Liver (tissue), 9 donors: ENCODE data around the gene BIRC3. TPM values are rescaled to one million over a fixed set of nuclear protein-coding genes. Genes with fewer than 3 reads are reported as not detected.
"Not testable (repeated sequence)": the region's sequence is repeated elsewhere in the genome, so short reads cannot be mapped to it uniquely, and the experiment has no call there.

Source experiments
- DNase-seq: peaks from one replicate; pipeline ENCODE4 v3.0.0-alpha.2; 2017; ENCODE audit warnings: low spot score
- H3K27ac ChIP-seq, 2 donors: one replicate each; pipeline ENCODE4 v1.7.0; 2013; ENCODE audit warnings: inconsistent platforms in 2 of 2, low read length in 2 of 2, control low read depth in 1 of 2, low read depth in 1 of 2, mild to moderate bottlenecking in 1 of 2
- H3K27me3 ChIP-seq, 4 donors: one replicate each; pipeline versions ENCODE4 v1.6.1 to v1.7.0; 2013; ENCODE audit warnings: low read length in 3 of 4, inconsistent platforms in 1 of 4, mild to moderate bottlenecking in 1 of 4, moderate library complexity in 1 of 4; ENCODE audit not compliant: control insufficient read depth in 4 of 4, insufficient read depth in 4 of 4
- H3K36me3 ChIP-seq, 4 donors: one replicate each; pipeline versions ENCODE4 v1.6.1 to v1.7.0; 2013; ENCODE audit warnings: low read length in 3 of 4, mild to moderate bottlenecking in 3 of 4, low read depth in 1 of 4, moderate library complexity in 1 of 4; ENCODE audit not compliant: control insufficient read depth in 4 of 4, insufficient read depth in 3 of 4
- H3K4me1 ChIP-seq, 4 donors: one replicate each; pipeline versions ENCODE4 v1.6.1 to v1.7.0; 2013; ENCODE audit warnings: low read length in 3 of 4, mild to moderate bottlenecking in 3 of 4, moderate library complexity in 1 of 4; ENCODE audit not compliant: control insufficient read depth in 4 of 4, insufficient read depth in 4 of 4
- H3K4me3 ChIP-seq, 3 donors: one replicate each; pipeline versions ENCODE4 v1.6.1 to v1.7.0; 2013; ENCODE audit warnings: low read length in 3 of 3, control low read depth in 1 of 3, low read depth in 1 of 3, mild to moderate bottlenecking in 1 of 3
- H3K9ac ChIP-seq, 2 donors: one replicate each; pipeline ENCODE4 v1.7.0; 2013; ENCODE audit warnings: low read length in 2 of 2, mild to moderate bottlenecking in 2 of 2, moderate library complexity in 2 of 2, control low read depth in 1 of 2, low read depth in 1 of 2
- H3K9me3 ChIP-seq, 4 donors: one replicate each; pipeline versions ENCODE4 v1.6.1 to v1.7.0; 2013; ENCODE audit warnings: low read length in 3 of 4; ENCODE audit not compliant: control insufficient read depth in 4 of 4
- EGR1 ChIP-seq, 2 donors: IDR thresholded peaks; 2 replicates each; pipeline ENCODE4 v1.6.1; 2016 to 2018; ENCODE audit warnings: antibody characterized with exemption in 2 of 2, low read depth in 2 of 2
- HNF4G ChIP-seq: IDR thresholded peaks from 2 replicates; pipeline ENCODE4 v1.6.1; 2016; ENCODE audit warnings: antibody characterized with exemption
- NR2F2 ChIP-seq: IDR thresholded peaks from 2 replicates; pipeline ENCODE4 v1.6.1; 2016; ENCODE audit warnings: antibody characterized with exemption
- RAD21 ChIP-seq, 2 donors: IDR thresholded peaks; 2 replicates each; pipeline ENCODE4 v1.6.1; 2016; ENCODE audit warnings: antibody characterized with exemption in 2 of 2, mild to moderate bottlenecking in 2 of 2
- SP1 ChIP-seq: IDR thresholded peaks from 2 replicates; pipeline ENCODE4 v1.6.1; 2018; ENCODE audit warnings: antibody characterized with exemption, mild to moderate bottlenecking
- TAF1 ChIP-seq: conservative IDR thresholded peaks from 2 replicates; pipeline ENCODE4 v1.6.1; 2016; ENCODE audit warnings: antibody characterized with exemption, mild to moderate bottlenecking
- WGBS: extraction: QIAGEN DNeasy Blood & Tissue Kit; methylation state at CpG from one replicate; pipeline ENCODE4 v1.1.7; 2013; 5-methylcytosine and 5-hydroxymethylcytosine counted together
- polyA plus RNA-seq, 2 donors: library from polyadenylated mRNA; stranded (reverse) in 1 of 2; unstranded in 1 of 2; fragments of 200-250 nt in 1 of 2; fragments of >200 nt in 1 of 2; fragmentation: Nextera tagmentation in 1 of 2; extraction: Ambion mirVana in 1 of 2; gene quantifications; one replicate each; pipeline versions ENCODE4 v1.2.1 to v1.2.3, GENCODE V29; 2013 to 2015
- total RNA-seq, 2 donors: library from RNA; depleted of rRNA; stranded (reverse); fragments of >200 nt; gene quantifications; one replicate each; pipeline ENCODE4 v1.2.3, GENCODE V29; 2014
- TF ChIP-seq, protein P1 (sequence below): IDR thresholded peaks from 2 replicates; pipeline ENCODE4 v1.6.1; 2016; ENCODE audit warnings: antibody characterized with exemption
- TF ChIP-seq, protein P2 (sequence below): fragments of 150-350 bp; IDR thresholded peaks from 2 replicates; pipeline ENCODE4 v1.5.1; 2017; ENCODE audit warnings: improper control_type of control experiment, low read depth, low read length; ENCODE audit not compliant: missing input control
- donor health status: healthy.
- donor health status: healthy.
- donor health status: healthy.
- donor health status: healthy.
- donor health status: healthy.

BIRC3 gene
- total and polyA plus RNA-seq, 4 donors: 1.4 to 8.1 (median 2.9) TPM

DNA sequence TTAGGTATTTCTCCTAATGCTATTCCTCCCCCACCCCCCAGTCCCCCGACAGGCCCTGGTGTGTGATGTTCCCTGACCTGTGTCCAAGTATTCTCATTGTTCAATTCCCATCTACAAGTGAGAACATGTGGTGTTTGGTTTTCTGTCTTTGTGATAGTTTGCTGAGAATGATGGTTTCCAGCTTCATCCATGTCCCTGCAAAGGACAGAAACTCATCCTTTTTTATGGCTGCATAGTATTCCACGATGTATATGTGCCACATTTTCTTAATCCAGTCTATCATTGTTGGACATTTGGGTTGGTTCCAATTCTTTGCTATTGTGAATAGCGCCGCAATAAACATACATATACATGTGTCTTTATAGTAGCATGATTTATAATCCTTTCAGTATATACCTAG lies 20.5 kb upstream of the BIRC3 start:
- not testable (repeated sequence) for H3K9ac ChIP-seq, H3K4me1 ChIP-seq, H3K27ac ChIP-seq, H3K4me3 ChIP-seq, DNase-seq, H3K36me3 ChIP-seq, H3K9me3 ChIP-seq, H3K27me3 ChIP-seq
- WGBS: 93% methylated on average over 4 of the region's 4 CpGs

- H3K27me3 ChIP-seq, H3K9me3 ChIP-seq, H3K4me3 ChIP-seq, H3K36me3 ChIP-seq, DNase-seq, H3K9ac ChIP-seq, H3K4me1 ChIP-seq, H3K27ac ChIP-seq: not testable (repeated sequence)
- 66% methylated on average over 2 of the region's 2 CpGs for WGBS
Observed at GRCh38 chr11:102300837-102301236, 16.4 kb upstream of the BIRC3 start.

DNA sequence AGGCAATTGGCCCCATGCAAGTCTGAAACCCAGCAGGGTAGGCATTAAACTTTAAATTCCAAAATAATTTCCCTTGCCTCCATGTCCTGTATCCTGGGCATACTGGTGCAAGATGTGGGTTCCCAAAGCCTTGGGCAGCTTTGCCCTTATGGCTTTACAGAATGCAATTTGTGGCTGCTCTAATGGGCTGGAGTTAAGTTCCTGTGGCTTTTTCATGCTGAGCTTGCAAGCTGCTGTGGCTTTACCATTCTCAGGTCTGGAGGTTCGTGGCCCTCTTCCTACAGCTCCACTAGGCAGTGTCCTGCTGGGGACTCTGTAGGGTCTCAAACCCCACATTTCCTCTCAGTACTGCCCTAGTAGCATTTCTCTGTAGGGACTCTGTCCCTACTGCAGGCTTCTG lies 15.0 kb upstream of the BIRC3 start:
- H3K36me3 ChIP-seq: no peaks in the 10 kb centered on the region
- peaks cover 0 to 7% (median 1%) of the 10 kb centered on the region in 4 donors for H3K9me3 ChIP-seq
- no peaks in the 10 kb centered on the region for H3K27me3 ChIP-seq
- 89% methylated on average over 1 of the region's 1 CpG for WGBS
- no peak overlapping the region for H3K4me3 ChIP-seq
- DNase-seq: no peak
- TF ChIP-seq EGR1 (IDR thresholded peaks at IDR 0.05; ENCODE audit: low read depth in 2 of 2) (no peak), TAF1 (no peak), NR2F2 (no peak), SP1 (no peak), HNF4G (no peak)
- TF ChIP-seq, protein P1, sequence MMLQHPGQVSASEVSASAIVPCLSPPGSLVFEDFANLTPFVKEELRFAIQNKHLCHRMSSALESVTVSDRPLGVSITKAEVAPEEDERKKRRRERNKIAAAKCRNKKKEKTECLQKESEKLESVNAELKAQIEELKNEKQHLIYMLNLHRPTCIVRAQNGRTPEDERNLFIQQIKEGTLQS: no peak
- TF ChIP-seq, protein P2, sequence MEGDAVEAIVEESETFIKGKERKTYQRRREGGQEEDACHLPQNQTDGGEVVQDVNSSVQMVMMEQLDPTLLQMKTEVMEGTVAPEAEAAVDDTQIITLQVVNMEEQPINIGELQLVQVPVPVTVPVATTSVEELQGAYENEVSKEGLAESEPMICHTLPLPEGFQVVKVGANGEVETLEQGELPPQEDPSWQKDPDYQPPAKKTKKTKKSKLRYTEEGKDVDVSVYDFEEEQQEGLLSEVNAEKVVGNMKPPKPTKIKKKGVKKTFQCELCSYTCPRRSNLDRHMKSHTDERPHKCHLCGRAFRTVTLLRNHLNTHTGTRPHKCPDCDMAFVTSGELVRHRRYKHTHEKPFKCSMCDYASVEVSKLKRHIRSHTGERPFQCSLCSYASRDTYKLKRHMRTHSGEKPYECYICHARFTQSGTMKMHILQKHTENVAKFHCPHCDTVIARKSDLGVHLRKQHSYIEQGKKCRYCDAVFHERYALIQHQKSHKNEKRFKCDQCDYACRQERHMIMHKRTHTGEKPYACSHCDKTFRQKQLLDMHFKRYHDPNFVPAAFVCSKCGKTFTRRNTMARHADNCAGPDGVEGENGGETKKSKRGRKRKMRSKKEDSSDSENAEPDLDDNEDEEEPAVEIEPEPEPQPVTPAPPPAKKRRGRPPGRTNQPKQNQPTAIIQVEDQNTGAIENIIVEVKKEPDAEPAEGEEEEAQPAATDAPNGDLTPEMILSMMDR: no peak
- H3K9ac ChIP-seq: no peak overlapping the region
- H3K4me1 ChIP-seq: no peaks in the 10 kb centered on the region
- no peak overlapping the region for H3K27ac ChIP-seq

- no peak for DNase-seq
- 94% methylated on average over 4 of the region's 4 CpGs for WGBS
- no peak for TF ChIP-seq RAD21 (IDR thresholded peaks at IDR 0.05)
- TF ChIP-seq, protein P2: no peak
- Histone ChIP-seq H3K4me3 (no peak overlapping the region), H3K9me3 (peaks cover 0 to 7% (median 1%) of the 10 kb centered on the region in 4 donors), H3K9ac (no peak overlapping the region), H3K4me1 (no peaks in the 10 kb centered on the region), H3K36me3 (no peaks in the 10 kb centered on the region), H3K27ac (no peak overlapping the region), H3K27me3 (no peaks in the 10 kb centered on the region)
Observed at GRCh38 chr11:102304686-102305085, 12.6 kb upstream of the BIRC3 start.
